GM23248 (cell line): ENCODE data around the gene COP1.

Experiments
- EZH2 ChIP-seq: fragments of 200-600 bp; sonication (generic); IDR thresholded peaks from 2 replicates; pipeline ENCODE4 v1.6.1; 2018; ENCODE audit warnings: antibody characterized with exemption, mild to moderate bottlenecking; ENCODE audit not compliant: insufficient read depth, poor library complexity, severe bottlenecking
- EZH2phosphoT487 ChIP-seq: fragments of 200-600 bp; sonication (generic); IDR thresholded peaks from 2 replicates; pipeline ENCODE4 v1.6.1; 2018; ENCODE audit warnings: antibody characterized with exemption, moderate library complexity, mild to moderate bottlenecking, low read depth; ENCODE audit not compliant: insufficient read depth

DNA sequence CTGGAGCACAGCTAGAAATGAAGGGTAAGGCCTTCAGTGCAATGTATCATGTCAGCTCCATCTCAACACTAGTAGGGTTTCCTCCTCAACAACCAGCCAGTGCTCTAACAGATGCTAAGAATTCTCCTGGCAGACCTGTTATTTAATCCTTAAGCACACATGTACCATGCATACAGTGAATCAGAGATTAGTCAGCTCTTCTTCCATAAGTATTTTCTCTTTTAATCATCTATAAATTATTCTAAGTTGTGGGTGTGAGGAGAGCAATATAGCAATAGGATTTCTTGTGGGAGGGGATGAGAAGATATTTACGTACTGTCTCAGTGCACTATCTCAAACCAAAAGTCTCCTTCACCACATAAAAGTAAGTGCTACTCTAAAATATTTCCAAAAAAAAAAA, 95.3 kb downstream of the COP1 start:
- TF ChIP-seq EZH2 (no peak), EZH2phosphoT487 (no peak)
